T-helper 1 cell treated with Interleukin-12 subunit alpha and Interleukin-12 subunit beta and Interleukin-4 antibody, amounts not matched to agents 30 ng/mL and 1 ng/mL, for 36 hours (primary cell): Measurements from ENCODE around the gene ADNP2. TPM values are rescaled to one million over a fixed set of nuclear protein-coding genes. Genes with fewer than 3 reads are reported as not detected.

Experiments
- intact Hi-C: fragments of 100-400 bp; cut with micrococcal nuclease; formaldehyde crosslinking; loops from one replicate; pipeline ENCODE4 v1.15.1; 2024
- total RNA-seq: library from RNA; stranded (reverse); gene quantifications from 2 replicates; pipeline ENCODE4 v1.2.3, GENCODE V29; 2022

ADNP2 gene
- total RNA-seq, 1 donor from 2014 or later, result 26.4 TPM

DNA sequence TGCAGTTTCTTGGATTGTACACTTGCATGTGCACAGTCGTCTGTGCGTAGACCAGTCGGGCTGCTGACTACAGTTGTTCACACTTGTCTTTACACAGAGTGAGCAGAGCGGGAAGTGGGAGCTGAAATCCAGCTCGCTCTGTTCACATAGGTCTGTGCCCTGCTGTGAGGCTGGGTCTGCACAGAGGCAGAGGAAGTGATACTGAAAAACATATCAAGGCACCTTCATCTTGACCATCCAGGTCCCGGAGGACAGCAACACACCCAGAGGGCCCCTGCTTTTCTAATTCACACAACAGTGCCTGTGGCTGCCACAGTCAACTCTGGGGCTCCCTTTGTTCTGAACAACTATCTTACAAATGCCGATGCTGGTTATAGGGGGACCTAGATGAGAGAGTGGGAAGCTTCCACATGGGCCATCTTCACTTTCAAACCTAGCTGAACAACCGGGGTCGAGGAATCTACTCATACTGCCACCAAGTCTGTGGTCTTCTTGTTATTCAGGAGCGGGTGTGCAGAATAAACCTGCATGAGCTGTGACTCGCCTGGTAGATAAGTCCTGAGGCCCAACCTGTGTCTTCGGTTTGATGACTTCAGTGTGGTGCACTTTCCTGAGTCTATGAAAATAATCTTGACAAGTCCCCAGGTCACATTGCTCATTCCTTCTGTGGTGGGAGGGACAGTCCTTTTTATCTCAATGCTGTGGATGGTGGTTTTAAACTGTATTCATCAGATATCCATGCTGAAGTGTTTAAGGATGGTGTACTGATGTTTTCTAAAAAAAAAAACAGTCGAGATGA lies 3.5 kb upstream of the ADNP2 start:
- intact Hi-C loops, result loop anchor here (5.0 kb wide), 1 partner anchor 583 kb away; no protein-coding TSS in a partner anchor

GRCh38 chr18:80106482-80107051 lies 2.5 kb upstream of the ADNP2 start:
- intact Hi-C loops, result loop anchor here (5.0 kb wide), 1 partner anchor 584 kb away; no protein-coding TSS in a partner anchor

GRCh38 chr18:80107426-80107825 lies 1.6 kb upstream of the ADNP2 start:
- intact Hi-C loops, result loop anchor here (5.0 kb wide), 1 partner anchor 585 kb away; no protein-coding TSS in a partner anchor

GRCh38 chr18:80108121-80108536 lies 933 bp upstream of the ADNP2 start:
- intact Hi-C loops, result loop anchor here (1.0 to 5.0 kb wide), 5 partner anchors 47 to 713 kb away; partner anchors contain the start of genes NFATC1, RBFA and SLC66A2

GRCh38 chr18:80109676-80110078 lies 615 bp downstream of the ADNP2 start:
- intact Hi-C loops, result loop anchor here (1.0 to 5.0 kb wide), 8 partner anchors 23 to 715 kb away; partner anchors contain the start of genes CTDP1, NFATC1, SLC66A2 and TXNL4A

GRCh38 chr18:80112624-80113248 lies 3.7 kb downstream of the ADNP2 start:
- intact Hi-C loops, result no loop called here

DNA sequence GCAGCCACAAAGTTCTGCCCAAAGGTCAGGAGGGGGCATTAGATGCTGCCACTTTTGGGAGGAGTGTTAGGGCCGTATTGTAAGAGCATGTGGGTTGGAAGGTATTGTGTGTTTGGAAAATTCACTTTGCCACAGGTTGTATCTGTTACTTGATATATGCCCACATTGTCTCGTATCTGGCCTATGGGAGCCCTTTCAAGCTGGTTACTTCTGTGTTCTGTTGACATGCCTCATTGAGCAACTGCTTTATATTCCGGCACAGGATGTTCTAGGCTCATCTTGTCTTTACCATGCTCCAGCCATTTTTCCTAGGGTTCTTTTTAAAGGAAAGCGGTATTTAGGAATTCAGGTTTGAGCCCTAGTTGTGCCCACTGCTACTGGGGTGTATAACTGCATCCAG lies 6.0 kb downstream of the ADNP2 start:
- intact Hi-C loops, result no loop called here

DNA sequence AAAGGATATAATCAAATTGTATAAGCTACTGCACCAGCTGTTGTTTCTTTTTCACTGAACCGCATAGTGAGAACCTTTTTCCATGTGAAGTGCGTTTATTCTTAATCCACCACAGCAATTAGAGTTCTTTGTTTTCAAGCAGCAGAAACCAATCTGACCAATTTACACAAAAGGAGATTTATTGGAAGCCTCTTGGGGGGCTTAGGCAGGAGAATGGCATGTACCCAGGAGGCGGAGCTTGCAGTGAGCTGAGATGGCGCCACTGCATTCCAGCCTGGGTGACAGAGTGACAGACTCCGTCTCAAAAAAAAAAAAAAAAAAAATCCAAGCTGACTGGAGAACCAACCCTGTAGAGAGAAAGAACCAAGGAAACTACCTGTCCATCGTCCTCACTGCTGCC lies 10.0 kb downstream of the ADNP2 start:
- intact Hi-C loops, result no loop called here

DNA sequence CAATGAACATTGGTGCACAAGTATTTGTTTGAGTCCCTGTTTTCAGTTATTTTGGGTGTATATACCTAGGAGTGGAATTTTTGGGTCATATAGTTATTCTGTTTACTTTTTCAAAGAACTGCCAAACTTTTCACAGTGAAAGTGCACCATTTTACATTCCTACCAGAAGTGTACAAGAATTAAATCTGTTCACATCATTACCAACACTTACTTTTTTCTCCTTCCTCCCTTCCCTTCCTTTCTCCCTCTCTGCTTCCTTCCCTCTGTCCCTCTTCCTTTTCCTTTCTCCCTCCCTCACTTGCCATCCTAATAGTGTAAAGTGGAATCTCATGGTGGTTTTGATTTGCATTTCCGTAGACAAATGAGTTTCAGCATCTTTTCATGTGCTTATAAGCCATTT lies 11.9 kb downstream of the ADNP2 start:
- intact Hi-C loops, result no loop called here

DNA sequence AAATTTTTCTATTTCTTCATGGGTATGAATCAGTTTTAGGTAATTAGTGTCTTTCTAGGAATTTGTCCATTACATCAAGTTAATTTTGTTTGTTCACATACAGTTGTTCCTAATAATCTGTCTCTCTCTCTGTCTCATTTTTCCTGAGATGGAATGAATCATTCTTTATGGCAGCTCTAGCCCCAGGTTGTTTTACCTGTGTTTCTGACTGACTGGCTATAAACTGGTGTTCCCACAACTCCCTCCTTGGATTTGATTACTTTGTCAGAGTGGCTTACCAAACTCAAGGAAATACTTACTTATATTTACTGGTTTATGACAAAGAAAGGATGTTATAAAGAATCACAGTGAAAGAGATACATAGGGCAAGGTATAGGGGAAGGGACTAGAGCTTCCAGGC lies 15.1 kb downstream of the ADNP2 start:
- intact Hi-C loops, result no loop called here

DNA sequence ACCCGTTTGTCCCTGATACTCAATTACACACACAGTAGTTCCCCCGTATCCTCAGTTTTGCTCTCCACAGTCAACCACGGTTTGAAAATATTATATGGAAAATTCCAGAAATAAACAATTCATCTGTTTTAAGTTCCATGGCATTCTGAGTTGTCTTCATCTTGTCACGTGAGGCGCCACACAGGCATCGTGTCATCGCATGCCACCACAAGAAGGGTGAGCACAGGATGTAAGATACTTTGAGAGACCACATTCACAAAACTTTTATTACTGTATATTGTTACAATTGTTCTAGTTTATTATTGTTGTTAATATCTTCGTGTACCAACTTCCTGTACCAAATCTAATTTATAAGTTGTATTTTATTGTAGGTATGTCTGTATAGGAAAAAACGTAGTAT lies 17.7 kb downstream of the ADNP2 start:
- intact Hi-C loops, result no loop called here

DNA sequence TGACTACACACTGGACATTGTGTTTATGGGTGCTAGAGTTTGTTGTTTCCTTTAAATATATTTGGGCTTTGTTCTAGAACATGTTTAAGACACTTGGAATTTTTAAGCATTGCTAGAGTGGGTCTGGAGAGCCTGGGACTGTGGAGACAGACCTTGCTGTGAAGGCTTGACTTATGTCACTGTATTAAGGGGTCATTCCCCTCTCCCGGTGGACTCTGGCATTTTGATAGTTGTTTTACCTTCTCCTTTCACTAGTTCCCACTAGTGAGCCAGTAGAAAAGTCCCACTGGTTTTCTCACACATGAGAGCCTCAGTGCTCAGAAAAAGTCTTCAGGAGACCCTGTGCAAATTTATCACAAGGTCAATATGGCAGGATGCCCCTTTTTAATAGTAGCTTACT lies 18.6 kb downstream of the ADNP2 start:
- intact Hi-C loops, result no loop called here

DNA sequence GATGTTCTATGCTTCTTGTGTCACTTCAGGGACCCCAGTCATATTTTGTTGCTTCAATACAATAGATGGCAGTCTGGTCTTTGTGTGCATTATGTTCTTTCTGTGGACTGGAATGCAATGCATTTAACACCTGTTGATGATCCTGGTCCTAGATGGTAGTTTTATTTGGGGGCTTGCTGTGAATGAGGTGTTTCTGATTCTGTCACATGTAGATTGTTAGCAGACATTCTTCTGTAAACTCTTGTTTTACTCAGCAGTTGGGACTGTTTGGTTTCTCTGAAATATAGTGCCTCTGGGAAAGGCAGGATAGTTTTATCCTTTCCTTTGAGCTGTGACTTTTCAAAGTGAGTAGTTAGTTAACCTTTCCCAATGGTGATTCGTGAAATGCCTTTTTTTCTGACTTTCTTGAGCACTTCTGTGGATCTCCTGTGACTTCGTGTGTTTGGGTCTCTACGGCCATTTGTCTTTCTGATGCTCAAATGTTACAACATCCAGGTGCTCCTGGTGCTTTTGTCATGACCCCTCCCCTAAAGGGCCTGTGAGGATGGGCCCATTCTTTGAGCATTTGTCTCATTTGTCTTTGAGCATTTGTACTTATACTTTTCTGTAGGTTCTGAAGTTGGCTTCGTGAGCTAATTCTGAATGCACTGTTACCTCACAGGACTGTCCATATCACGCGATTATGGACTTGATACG lies 20.8 kb downstream of the ADNP2 start:
- intact Hi-C loops, result no loop called here

DNA sequence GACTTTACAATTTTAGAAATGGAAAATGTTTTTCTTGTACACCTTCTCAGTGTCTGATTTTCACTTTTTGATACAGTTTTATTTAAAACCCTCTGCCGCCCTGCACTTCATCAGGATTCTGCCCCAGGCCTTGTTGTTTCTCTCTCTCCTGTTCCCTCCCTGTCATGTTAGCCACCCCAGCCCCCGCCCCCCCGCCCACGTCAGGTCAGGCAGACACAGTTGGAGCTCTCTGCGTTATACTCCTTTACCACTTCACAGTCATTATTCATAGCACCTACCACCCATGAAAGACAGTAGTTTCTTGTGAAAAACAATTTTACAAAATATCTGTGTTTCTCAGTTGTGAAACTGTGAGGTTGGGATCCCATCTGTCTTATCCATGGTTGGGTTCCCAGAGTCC lies 21.5 kb downstream of the ADNP2 start:
- intact Hi-C loops, result no loop called here

DNA sequence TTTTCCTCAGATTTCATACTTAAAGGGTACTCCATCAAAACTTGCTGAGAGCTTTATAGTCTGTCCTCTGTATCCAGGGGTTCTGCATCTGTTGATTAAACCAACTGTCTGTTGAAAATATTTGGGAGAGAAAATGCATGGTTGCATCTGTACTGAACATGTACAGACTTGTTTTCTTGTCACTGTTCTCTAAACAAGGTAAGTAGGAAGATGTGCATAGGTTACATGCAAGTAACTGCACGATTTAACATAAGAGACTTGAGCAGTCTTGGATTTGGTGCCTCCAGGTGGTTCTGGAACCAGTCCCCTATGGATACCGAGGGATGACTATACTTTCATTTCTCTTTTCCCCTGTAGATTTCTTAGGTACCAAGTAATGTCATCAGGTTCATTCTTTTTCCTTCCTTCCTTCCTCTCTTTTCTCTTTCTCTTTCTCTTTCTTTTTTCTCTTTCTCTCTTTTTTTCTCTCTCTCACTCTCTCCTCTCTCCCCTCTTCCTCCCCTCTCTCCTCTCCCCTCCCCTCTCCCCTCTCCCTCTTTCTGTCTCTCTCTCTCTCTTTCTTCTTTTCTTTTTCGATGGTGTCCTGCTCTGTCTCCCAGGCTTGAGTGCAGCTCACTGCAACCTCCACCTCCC lies 23.2 kb downstream of the ADNP2 start:
- intact Hi-C loops, result loop anchor here (2.0 kb wide), 2 partner anchors 15 to 21 kb away; no protein-coding TSS in a partner anchor

GRCh38 chr18:80133124-80133523 lies 24.1 kb downstream of the ADNP2 start:
- intact Hi-C loops, result loop anchor here (2.0 kb wide), 2 partner anchors 14 to 22 kb away; no protein-coding TSS in a partner anchor

GRCh38 chr18:80135136-80135535 lies 26.1 kb downstream of the ADNP2 start:
- intact Hi-C loops, result no loop called here

- intact Hi-C loops, result no loop called here
These were observed 27.6 kb downstream of the ADNP2 start for GRCh38 chr18:80136679-80137078.

GRCh38 chr18:80137137-80137536 lies 28.1 kb downstream of the ADNP2 start:
- intact Hi-C loops, result no loop called here

GRCh38 chr18:80137976-80138375 lies 28.9 kb downstream of the ADNP2 start:
- intact Hi-C loops, result no loop called here

GRCh38 chr18:80140455-80140985 lies 31.5 kb downstream of the ADNP2 start:
- intact Hi-C loops, result no loop called here
